SK-N-SH (cell line): Measurements from ENCODE around the gene PHLDB2.

Experiments
- CTCF ChIP-seq: fragments of 200-600 bp; sonication (generic); IDR thresholded peaks from 2 replicates; pipeline ENCODE4 v1.6.1; 2017; ENCODE audit warnings: antibody characterized with exemption, mild to moderate bottlenecking, moderate library complexity
- EP300 ChIP-seq, 2 experiments: IDR thresholded peaks; 2 replicates each; pipeline versions ENCODE4 v1.4.0 to v1.6.1; 2012; ENCODE audit warnings: borderline replicate concordance in 1 of 2, low read depth in 1 of 2, low read length in 1 of 2
- JUND ChIP-seq: IDR thresholded peaks from 2 replicates; pipeline ENCODE4 v1.4.0; 2012
- POLR2AphosphoS5 ChIP-seq: IDR thresholded peaks from 2 replicates; pipeline ENCODE4 v1.6.1; 2012; ENCODE audit warnings: low read depth, low read length
- RCOR1 ChIP-seq: fragments of 150-350 bp; IDR thresholded peaks from 2 replicates; pipeline ENCODE4 v1.6.1; 2017; ENCODE audit warnings: antibody characterized with exemption, low read length
- REST ChIP-seq: IDR thresholded peaks from 2 replicates; pipeline ENCODE4 v1.6.1; 2012; ENCODE audit warnings: mild to moderate bottlenecking, low read depth, low read length, moderate library complexity
- USF2 ChIP-seq: fragments of 150-350 bp; IDR thresholded peaks from 2 replicates; pipeline ENCODE4 v1.6.1; 2017; ENCODE audit warnings: antibody characterized with exemption, low read length, low read depth, borderline replicate concordance

- peak; percentile 69 for TF ChIP-seq JUND
- TF ChIP-seq RCOR1 = no peak
- no peak for TF ChIP-seq REST
- no peak for TF ChIP-seq CTCF
- no peak for TF ChIP-seq USF2
- TF ChIP-seq POLR2AphosphoS5 = no peak; the same call in 1 of the 2 replicates
- peak in 1 of 2 experiments; percentile 59; a peak in 1 of 4 replicates for TF ChIP-seq EP300 (IDR thresholded peaks at IDR 0.05; ENCODE audit: borderline replicate concordance in 1 of 2, low read depth in 1 of 2, low read length in 1 of 2)
Observed at GRCh38 chr3:111936191-111936841, 77.3 kb downstream of the PHLDB2 start.
